H4 (cell line): ENCODE measurements around the gene PHETA1. TPM values are rescaled to one million over a fixed set of nuclear protein-coding genes. Genes with fewer than 3 reads are reported as not detected.

Source experiments
- DNase-seq: peaks from one replicate; pipeline ENCODE4 v3.0.0-alpha.2; 2015; ENCODE audit warnings: low spot score
- total RNA-seq: library from RNA; depleted of rRNA; stranded (reverse); fragments of >200 nt; shearing (Covaris generic); gene quantifications from 2 replicates; pipeline ENCODE4 v1.2.3, GENCODE V29; 2014; rRNA removed

PHETA1 gene
- total RNA-seq, 1 experiment from 2014 or later: 2.1 TPM

DNA sequence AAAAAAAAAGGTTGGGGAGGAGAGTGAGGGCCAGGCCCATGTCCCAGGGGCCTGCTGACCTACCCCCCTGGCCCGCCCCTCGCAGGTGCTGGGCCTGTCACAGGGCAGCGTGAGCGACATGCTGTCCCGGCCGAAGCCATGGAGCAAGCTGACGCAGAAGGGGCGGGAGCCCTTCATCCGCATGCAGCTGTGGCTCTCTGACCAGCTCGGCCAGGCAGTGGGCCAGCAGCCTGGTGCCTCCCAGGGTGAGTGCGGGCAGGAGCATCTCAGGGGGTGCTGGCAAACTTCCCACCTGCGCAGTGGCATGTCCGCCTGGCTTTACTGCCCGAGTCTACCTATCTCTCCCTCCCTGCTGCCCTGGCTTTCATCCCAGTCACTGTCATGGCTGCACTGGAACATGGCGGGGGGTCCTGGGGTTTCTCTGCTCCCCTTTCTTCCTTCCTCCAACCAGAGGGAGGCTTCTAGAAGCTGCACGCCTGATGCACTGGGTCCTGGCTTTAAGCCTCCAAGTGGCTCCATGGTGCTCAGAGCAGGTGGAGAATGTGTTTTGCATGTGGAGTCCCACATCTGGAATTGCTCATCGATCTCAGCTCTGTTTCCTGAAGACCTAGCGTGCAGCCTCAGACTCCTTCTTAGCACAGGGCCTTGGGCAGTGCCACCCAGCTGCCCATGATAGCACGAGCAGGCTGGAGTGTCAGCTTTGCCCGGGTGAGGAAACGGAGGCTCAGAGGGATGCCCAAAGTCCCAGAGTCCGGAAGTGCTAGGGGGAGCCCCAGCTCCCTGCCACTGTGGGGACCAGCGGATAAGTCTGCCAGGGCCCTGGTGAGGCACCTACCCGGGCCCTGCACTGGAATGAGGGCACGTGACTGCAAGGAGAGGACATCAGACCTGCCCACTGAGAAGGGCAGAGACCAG is 46.3 kb downstream of the PHETA1 start:
- DNase-seq: peak; percentile 63

DNA sequence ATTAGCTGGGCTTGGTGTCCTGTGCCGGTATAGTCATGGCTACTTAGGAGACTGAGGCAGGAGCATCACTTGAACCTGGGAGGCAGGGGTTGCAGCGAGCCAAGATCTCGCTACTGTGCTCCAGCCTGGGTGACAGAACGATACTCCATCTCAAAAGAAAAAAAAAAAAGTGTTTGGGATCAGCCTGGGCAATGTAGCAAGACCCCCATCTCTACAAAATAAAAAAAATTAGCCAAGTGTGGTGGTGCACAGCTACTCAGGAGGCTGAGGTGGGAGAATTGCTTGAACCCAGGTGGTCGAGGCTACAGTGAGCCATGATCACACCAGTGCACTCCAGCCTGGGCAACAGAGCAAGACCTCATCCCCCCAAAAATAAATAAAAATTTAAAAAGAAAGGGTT is 47.6 kb downstream of the PHETA1 start:
- DNase-seq: no peak

GRCh38 chr12:111320258-111321050 is 48.4 kb downstream of the PHETA1 start:
- no peak for DNase-seq

GRCh38 chr12:111319600-111320257 is 49.2 kb downstream of the PHETA1 start:
- no peak for DNase-seq

DNA sequence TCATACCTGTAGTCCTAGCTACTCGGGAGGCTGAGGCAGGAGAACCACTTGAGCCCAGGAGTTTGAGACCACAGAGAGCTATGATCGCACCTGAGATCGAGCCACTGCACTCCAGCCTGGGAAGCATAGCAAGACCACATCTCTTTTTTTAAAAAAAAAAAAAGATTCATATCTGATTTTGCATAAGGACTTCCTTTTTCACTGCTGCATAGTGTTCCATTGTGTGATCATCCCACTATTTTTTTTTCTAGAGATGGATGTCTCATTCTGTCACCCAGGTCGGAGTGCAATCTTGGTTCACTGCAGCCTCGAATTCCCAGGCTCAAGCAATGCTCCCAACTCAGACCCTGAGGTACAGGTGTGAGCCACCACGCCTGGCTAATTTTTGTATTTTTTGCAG is 50.4 kb downstream of the PHETA1 start:
- DNase-seq: no peak

GRCh38 chr12:111316671-111317070 is 52.2 kb downstream of the PHETA1 start:
- no peak for DNase-seq

DNA sequence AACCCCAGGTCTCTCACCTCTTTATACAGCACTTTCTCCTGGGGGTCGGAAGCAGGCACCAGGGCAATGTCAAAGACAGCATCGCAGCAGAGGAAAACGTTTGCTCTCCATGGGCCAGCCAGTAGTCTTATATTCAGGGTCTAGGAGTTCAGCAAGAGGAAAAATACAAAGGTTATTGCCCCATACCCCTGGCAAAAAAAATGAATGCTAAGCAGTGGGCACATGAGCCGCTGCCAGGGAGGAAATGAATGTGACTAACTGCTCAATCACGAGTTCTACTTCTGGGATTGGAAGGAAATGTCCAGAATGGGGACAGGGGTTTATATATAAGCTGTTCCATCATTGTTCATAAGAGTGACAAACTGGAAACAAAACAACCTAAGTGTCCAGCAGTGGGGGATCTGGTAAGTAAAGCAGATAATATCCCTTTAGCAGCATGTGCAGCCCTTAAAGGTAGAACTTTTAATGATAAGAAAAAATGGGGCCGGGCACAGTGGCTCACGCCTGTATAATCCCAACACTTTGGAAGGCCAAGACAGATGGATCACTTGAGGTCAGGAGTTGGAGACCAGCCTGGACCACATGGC is 53.8 kb downstream of the PHETA1 start:
- DNase-seq: no peak

GRCh38 chr12:111313833-111314259 is 55.0 kb downstream of the PHETA1 start:
- DNase-seq: peak; percentile 63

DNA sequence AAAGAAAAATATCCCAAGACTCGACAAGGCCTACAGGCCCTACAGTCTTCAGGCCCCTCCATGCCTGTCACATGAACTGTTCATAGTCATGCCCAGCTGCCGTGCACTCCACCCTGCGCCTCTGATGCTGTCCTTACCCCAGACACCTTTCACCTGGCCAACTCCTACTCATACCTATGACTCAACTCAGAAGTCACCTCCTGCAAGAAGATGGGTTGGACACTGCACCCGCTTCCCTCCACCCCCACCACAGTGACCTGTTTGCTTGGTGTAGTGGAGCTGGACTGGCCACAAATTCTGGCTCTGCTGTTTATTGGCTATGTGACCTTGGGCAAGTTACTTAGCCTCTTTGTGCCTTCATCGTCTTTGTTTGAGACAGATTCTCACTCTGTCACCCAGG is 56.2 kb downstream of the PHETA1 start:
- DNase-seq: no peak

DNA sequence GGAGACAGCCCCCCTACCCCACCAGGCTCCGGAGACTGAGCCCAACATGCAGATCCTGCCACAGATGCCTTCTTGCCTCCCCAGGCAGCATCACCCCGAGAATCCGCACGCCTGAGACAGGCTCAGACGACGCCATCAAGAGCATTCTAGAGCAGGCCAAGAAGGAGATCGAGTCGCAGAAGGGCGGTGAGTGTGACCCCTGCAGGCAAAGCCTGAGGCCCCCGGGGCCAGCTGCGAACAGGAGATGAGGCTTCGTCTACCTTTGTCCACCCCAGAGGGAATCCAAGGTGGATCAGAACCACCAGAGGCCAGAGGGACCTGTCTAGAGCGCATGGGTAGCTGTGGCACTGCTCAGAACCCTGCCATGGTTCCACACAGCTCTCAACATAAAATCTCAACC is 56.9 kb downstream of the PHETA1 start:
- no peak for DNase-seq

DNA sequence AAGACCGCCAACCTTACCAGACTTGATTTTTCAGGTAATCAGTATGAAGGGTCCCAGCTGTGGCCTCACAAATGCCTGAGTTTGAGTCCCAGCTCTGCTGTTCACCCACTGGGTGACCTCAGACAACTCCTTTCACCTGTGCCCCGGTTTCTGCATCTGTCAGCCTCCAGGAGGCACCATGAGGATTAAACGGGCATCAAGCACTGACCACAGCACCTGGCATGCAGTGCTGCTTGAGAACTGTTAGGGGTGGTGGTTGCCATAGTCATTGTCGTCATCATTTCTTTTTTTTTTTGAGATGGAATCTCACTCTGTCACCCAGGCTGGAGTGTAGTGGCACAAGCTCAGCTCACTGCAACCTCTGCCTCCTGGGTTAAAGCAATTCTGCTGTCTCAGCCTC is 57.9 kb downstream of the PHETA1 start:
- DNase-seq: peak; percentile 29

Other genes starting within 250 kb of the PHETA1 start
- gene SH2B3, start 36.8 kb upstream of the PHETA1 start, total RNA-seq: 11.5 and 12.1 TPM in 2 replicates
- gene ATXN2, start 230.2 kb upstream of the PHETA1 start, total RNA-seq: 10.2 and 12.0 TPM in 2 replicates